ENCODE data around the gene PLA2G7.

DNA sequence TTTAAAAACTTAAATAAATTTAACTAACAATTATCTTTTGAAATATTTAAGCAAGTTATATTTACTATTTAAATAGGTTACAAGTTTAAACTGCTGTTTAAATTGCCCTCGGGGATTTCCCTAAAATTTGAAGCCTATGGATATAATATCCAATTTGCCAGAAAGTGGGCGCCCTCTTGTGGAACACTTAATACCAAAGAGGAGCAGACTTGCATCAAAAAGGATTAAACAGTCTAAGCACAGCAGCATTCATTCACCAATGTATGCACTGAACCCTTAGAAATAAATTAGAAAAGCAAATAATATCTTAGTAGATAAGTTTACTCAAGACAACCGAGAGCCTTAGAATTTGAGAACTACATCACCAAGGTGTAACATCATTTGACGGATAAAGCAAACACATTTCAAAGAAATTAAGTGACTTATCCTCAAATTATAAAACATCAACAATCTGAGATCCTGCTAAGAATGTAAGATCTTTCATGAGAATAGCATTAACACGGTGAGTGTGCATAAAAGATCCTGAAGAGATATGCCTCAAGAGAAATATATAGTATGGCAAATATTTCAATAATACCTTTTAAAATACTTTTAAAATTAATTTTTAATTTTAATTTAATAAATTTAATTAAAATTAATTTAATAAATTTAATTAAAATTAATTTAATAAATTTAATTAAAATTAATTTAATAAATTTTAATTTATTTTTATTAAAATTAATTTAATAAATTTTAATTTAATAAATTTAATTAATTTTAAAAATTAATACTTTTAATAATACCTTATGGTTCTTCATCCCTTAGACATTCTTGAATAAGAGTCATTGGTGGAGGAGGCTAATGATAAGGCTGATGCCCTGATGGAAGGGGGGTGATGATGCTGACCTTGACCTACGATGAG, 46.6 kb upstream of the PLA2G7 start:
- TF ChIP-seq POLR2A (IDR thresholded peaks at IDR 0.05): no peak
- TF ChIP-seq, protein P1, sequence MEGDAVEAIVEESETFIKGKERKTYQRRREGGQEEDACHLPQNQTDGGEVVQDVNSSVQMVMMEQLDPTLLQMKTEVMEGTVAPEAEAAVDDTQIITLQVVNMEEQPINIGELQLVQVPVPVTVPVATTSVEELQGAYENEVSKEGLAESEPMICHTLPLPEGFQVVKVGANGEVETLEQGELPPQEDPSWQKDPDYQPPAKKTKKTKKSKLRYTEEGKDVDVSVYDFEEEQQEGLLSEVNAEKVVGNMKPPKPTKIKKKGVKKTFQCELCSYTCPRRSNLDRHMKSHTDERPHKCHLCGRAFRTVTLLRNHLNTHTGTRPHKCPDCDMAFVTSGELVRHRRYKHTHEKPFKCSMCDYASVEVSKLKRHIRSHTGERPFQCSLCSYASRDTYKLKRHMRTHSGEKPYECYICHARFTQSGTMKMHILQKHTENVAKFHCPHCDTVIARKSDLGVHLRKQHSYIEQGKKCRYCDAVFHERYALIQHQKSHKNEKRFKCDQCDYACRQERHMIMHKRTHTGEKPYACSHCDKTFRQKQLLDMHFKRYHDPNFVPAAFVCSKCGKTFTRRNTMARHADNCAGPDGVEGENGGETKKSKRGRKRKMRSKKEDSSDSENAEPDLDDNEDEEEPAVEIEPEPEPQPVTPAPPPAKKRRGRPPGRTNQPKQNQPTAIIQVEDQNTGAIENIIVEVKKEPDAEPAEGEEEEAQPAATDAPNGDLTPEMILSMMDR (IDR thresholded peaks at IDR 0.05): peak; percentile 52 to 78 (median 56)
